Loucy (cell line): ENCODE results near the gene STPG3.

Experiments
- H2AFZ ChIP-seq: fragments of 200-600 bp; sonication (generic); 2 replicates; pipeline ENCODE4 v1.6.0; 2016; ENCODE audit warnings: antibody characterized with exemption, mild to moderate bottlenecking, low read length, moderate library complexity
- H3F3A ChIP-seq: fragments of 200-600 bp; 2 replicates; pipeline ENCODE4 v1.6.0; 2016; ENCODE audit warnings: antibody characterized with exemption, low read depth, mild to moderate bottlenecking
- H3K27me3 ChIP-seq: fragments of 200-600 bp; sonication (generic); 2 replicates; pipeline ENCODE4 v1.6.1; 2014; ENCODE audit warnings: low read length, mild to moderate bottlenecking; ENCODE audit not compliant: insufficient read depth, poor library complexity, severe bottlenecking
- H3K36me3 ChIP-seq: fragments of 200-600 bp; sonication (generic); 2 replicates; pipeline ENCODE4 v1.6.1; 2016; ENCODE audit warnings: low read length; ENCODE audit not compliant: insufficient read depth
- H3K4me1 ChIP-seq: fragments of 200-600 bp; sonication (generic); 2 replicates; pipeline ENCODE4 v1.5.1; 2014; ENCODE audit warnings: low read length, mild to moderate bottlenecking; ENCODE audit not compliant: insufficient read depth, poor library complexity, severe bottlenecking
- H3K4me2 ChIP-seq: fragments of 200-600 bp; sonication (generic); 2 replicates; pipeline ENCODE4 v1.6.0; 2014; ENCODE audit warnings: antibody characterized with exemption, low read length, low read depth, mild to moderate bottlenecking; ENCODE audit not compliant: poor library complexity, severe bottlenecking
- H3K4me3 ChIP-seq: fragments of 200-600 bp; sonication (generic); 2 replicates; pipeline ENCODE4 v1.5.1; 2014; ENCODE audit warnings: low read length, mild to moderate bottlenecking, mixed read lengths; ENCODE audit not compliant: poor library complexity, severe bottlenecking
- H3K79me2 ChIP-seq: fragments of 200-600 bp; sonication (generic); 2 replicates; pipeline ENCODE4 v1.6.1; 2014; ENCODE audit warnings: low read length; ENCODE audit not compliant: insufficient read depth
- H3K9ac ChIP-seq: fragments of 200-600 bp; sonication (generic); 2 replicates; pipeline ENCODE4 v1.6.0; 2014; ENCODE audit warnings: mild to moderate bottlenecking, low read depth, low read length, moderate library complexity; ENCODE audit not compliant: poor library complexity, severe bottlenecking
- H3K9me2 ChIP-seq: fragments of 200-600 bp; sonication (generic); replicated peaks from 2 replicates; pipeline ENCODE4 v1.6.1; 2016; ENCODE audit warnings: low read depth, low read length, mixed read lengths
- H3K9me3 ChIP-seq: fragments of 200-600 bp; sonication (generic); 2 replicates; pipeline ENCODE4 v1.6.1; 2014; ENCODE audit warnings: mild to moderate bottlenecking, antibody characterized with exemption, low read length, low read depth; ENCODE audit not compliant: insufficient read depth
- H4K20me1 ChIP-seq: fragments of 200-600 bp; sonication (generic); 2 replicates; pipeline ENCODE4 v1.6.0; 2014; ENCODE audit warnings: antibody characterized with exemption, low read length, mild to moderate bottlenecking; ENCODE audit not compliant: insufficient read depth, poor library complexity, severe bottlenecking
- CTCF ChIP-seq: fragments of 200-600 bp; sonication (generic); conservative IDR thresholded peaks from 2 replicates; pipeline ENCODE4 v1.5.1; 2014; ENCODE audit warnings: mild to moderate bottlenecking, antibody characterized with exemption, low read length
- EZH2phosphoT487 ChIP-seq: fragments of 200-600 bp; IDR thresholded peaks from 2 replicates; pipeline ENCODE4 v1.6.1; 2018; ENCODE audit warnings: antibody characterized with exemption, mild to moderate bottlenecking, moderate library complexity, borderline replicate concordance

STPG3 gene

GRCh38 chr9:137276473-137277328, 25.6 kb downstream of the STPG3 start:
- Histone ChIP-seq H3K9ac (no peak overlapping the region), H3K36me3 (no peaks in the 10 kb centered on the region; the same call in 1 of the 2 replicates), H3K9me2 (no peaks in the 10 kb centered on the region), H3K79me2 (no peaks in the 10 kb centered on the region), H3K27me3 (no peaks in the 10 kb centered on the region), H3K9me3 (no peaks in the 10 kb centered on the region), H2AFZ (no peak overlapping the region), H3K4me2 (no peak overlapping the region), H3K4me3 (no peak overlapping the region), H3K4me1 (no peaks in the 10 kb centered on the region), H4K20me1 (peaks cover under 1% of the 10 kb centered on the region), H3F3A (no peaks in the 10 kb centered on the region)
- TF ChIP-seq CTCF (no peak), EZH2phosphoT487 (no peak)

GRCh38 chr9:137277329-137278041, 26.4 kb downstream of the STPG3 start, which contains the start of gene TOR4A:
TSS of gene TOR4A (plus strand) at chr9:137277726. CDS start at chr9:137278690, 964 bp downstream.
- TF ChIP-seq CTCF (no peak), EZH2phosphoT487 (no peak)
- no peaks in the 10 kb centered on the region; the same call in 1 of the 2 replicates for H3K36me3 ChIP-seq
- H3K79me2 ChIP-seq, result no peaks in the 10 kb centered on the region
- no peaks in the 10 kb centered on the region for H3K9me3 ChIP-seq
- no peaks in the 10 kb centered on the region for H3F3A ChIP-seq
- no peak within 1 kb of the TSS for H2AFZ ChIP-seq
- no peaks in the 10 kb centered on the region for H3K4me1 ChIP-seq
- no peaks in the 10 kb centered on the region for H4K20me1 ChIP-seq
- H3K9me2 ChIP-seq, result no peaks in the 10 kb centered on the region
- H3K9ac ChIP-seq, result no peak within 1 kb of the TSS
- no peaks in the 10 kb centered on the region for H3K27me3 ChIP-seq
- H3K4me3 ChIP-seq, result no peak within 1 kb of the TSS
- no peak within 1 kb of the TSS for H3K4me2 ChIP-seq

GRCh38 chr9:137278061-137278701, 27.1 kb downstream of the STPG3 start:
- no peaks in the 10 kb centered on the region; the same call in 1 of the 2 replicates for H3K36me3 ChIP-seq
- no peaks in the 10 kb centered on the region for H3K9me2 ChIP-seq
- H3K9ac ChIP-seq, result no peak overlapping the region
- no peak overlapping the region for H2AFZ ChIP-seq
- no peaks in the 10 kb centered on the region for H3K4me1 ChIP-seq
- H3K27me3 ChIP-seq, result no peaks in the 10 kb centered on the region
- H3K79me2 ChIP-seq, result no peaks in the 10 kb centered on the region
- TF ChIP-seq EZH2phosphoT487 (no peak), CTCF (no peak)
- no peaks in the 10 kb centered on the region for H3F3A ChIP-seq
- H4K20me1 ChIP-seq, result no peaks in the 10 kb centered on the region
- no peak overlapping the region for H3K4me3 ChIP-seq
- no peak overlapping the region for H3K4me2 ChIP-seq
- no peaks in the 10 kb centered on the region for H3K9me3 ChIP-seq
